H9 (cell line): ENCODE measurements around the gene ADAD2. TPM values are rescaled to one million over a fixed set of nuclear protein-coding genes. Genes with fewer than 3 reads are reported as not detected.

Experiments
- DNase-seq: peaks from one replicate; pipeline ENCODE4 v3.0.0-alpha.2; 2017
- H2AFZ ChIP-seq: one replicate; pipeline ENCODE4 v1.6.1; 2013; ENCODE audit warnings: mild to moderate bottlenecking, low read length, control low read depth, moderate library complexity
- H2AK5ac ChIP-seq: 2 replicates; pipeline ENCODE4 v1.6.1; 2013; ENCODE audit warnings: low read length, control low read depth, mixed read lengths; ENCODE audit not compliant: insufficient read length
- H2BK120ac ChIP-seq: one replicate; pipeline ENCODE4 v1.6.1; 2013; ENCODE audit warnings: low read depth, mild to moderate bottlenecking, low read length, control low read depth, inconsistent platforms; ENCODE audit not compliant: poor library complexity, severe bottlenecking
- H2BK12ac ChIP-seq: 2 replicates; pipeline ENCODE4 v1.6.1; 2013; ENCODE audit warnings: low read length, control low read depth, mixed read lengths, low read depth; ENCODE audit not compliant: insufficient read length
- H2BK15ac ChIP-seq: 2 replicates; pipeline ENCODE4 v1.6.1; 2013; ENCODE audit warnings: low read depth, low read length, control low read depth
- H2BK20ac ChIP-seq: one replicate; pipeline ENCODE4 v1.6.1; 2013; ENCODE audit warnings: low read depth, mild to moderate bottlenecking, low read length, control low read depth, inconsistent platforms; ENCODE audit not compliant: poor library complexity, severe bottlenecking
- H2BK5ac ChIP-seq: 2 replicates; pipeline ENCODE4 v1.6.1; 2013; ENCODE audit warnings: low read length, control low read depth, mixed read lengths; ENCODE audit not compliant: insufficient read length
- H3K14ac ChIP-seq: 2 replicates; pipeline ENCODE4 v1.6.1; 2013; ENCODE audit warnings: low read length, control low read depth; ENCODE audit not compliant: insufficient read depth
- H3K18ac ChIP-seq: 2 replicates; pipeline ENCODE4 v1.6.1; 2013; ENCODE audit warnings: low read depth, mild to moderate bottlenecking, mixed read lengths, low read length, control low read depth; ENCODE audit not compliant: insufficient read length
- H3K23ac ChIP-seq: 2 replicates; pipeline ENCODE4 v1.6.1; 2013; ENCODE audit warnings: low read length, control low read depth, mixed read lengths, low read depth; ENCODE audit not compliant: insufficient read length
- H3K23me2 ChIP-seq: 2 replicates; pipeline ENCODE4 v1.6.1; 2013; ENCODE audit warnings: low read depth, mild to moderate bottlenecking, mixed read lengths, low read length, control low read depth; ENCODE audit not compliant: insufficient read length, poor library complexity, severe bottlenecking
- H3K27ac ChIP-seq: 2 replicates; pipeline ENCODE4 v1.5.1; 2013; ENCODE audit warnings: low read length, control low read depth, mixed read lengths, low read depth; ENCODE audit not compliant: insufficient read length
- H3K27me3 ChIP-seq: 2 replicates; pipeline ENCODE4 v1.6.1; 2013; ENCODE audit warnings: low read length, control low read depth, inconsistent platforms; ENCODE audit not compliant: insufficient read depth
- H3K4ac ChIP-seq: 2 replicates; pipeline ENCODE4 v1.6.1; 2013; ENCODE audit warnings: low read depth, mild to moderate bottlenecking, control low read depth, inconsistent platforms, low read length, moderate library complexity
- H3K4me1 ChIP-seq: 2 replicates; pipeline ENCODE4 v1.6.1; 2013; ENCODE audit warnings: low read length, control low read depth, inconsistent platforms; ENCODE audit not compliant: insufficient read depth
- H3K4me2 ChIP-seq: 2 replicates; pipeline ENCODE4 v1.6.1; 2013; ENCODE audit warnings: low read length, control low read depth, mixed read lengths; ENCODE audit not compliant: insufficient read length, insufficient read depth
- H3K56ac ChIP-seq: 2 replicates; pipeline ENCODE4 v1.6.1; 2013; ENCODE audit warnings: low read depth, mild to moderate bottlenecking, mixed read lengths, low read length, control low read depth; ENCODE audit not compliant: insufficient read length
- H3K79me1 ChIP-seq: 2 replicates; pipeline ENCODE4 v1.6.1; 2013; ENCODE audit warnings: low read depth, mild to moderate bottlenecking, moderate library complexity, low read length, control low read depth, inconsistent platforms; ENCODE audit not compliant: insufficient read depth, poor library complexity, severe bottlenecking
- H3K79me2 ChIP-seq: 2 replicates; pipeline ENCODE4 v1.6.1; 2013; ENCODE audit warnings: low read length, control low read depth, inconsistent platforms; ENCODE audit not compliant: insufficient read depth
- H3K9ac ChIP-seq: 2 replicates; pipeline ENCODE4 v1.6.1; 2013; ENCODE audit warnings: low read length, control low read depth, mixed read lengths; ENCODE audit not compliant: insufficient read length; ENCODE audit errors: extremely low read depth
- H3K9me3 ChIP-seq: one replicate; pipeline ENCODE4 v1.6.1; 2013; ENCODE audit warnings: low read depth, low read length, inconsistent platforms; ENCODE audit not compliant: control insufficient read depth
- H3T11ph ChIP-seq: one replicate; pipeline ENCODE4 v1.6.1; 2013; ENCODE audit warnings: mild to moderate bottlenecking, low read length, control low read depth, inconsistent platforms
- H4K20me1 ChIP-seq: one replicate; pipeline ENCODE4 v1.6.1; 2013; ENCODE audit not compliant: control insufficient read depth, insufficient read length, insufficient read depth
- H4K5ac ChIP-seq: 2 replicates; pipeline ENCODE4 v1.6.1; 2013; ENCODE audit warnings: low read depth, mild to moderate bottlenecking, mixed read lengths, low read length, control low read depth; ENCODE audit not compliant: insufficient read length
- H4K8ac ChIP-seq: replicated peaks from 2 replicates; pipeline ENCODE4 v1.6.1; 2013; ENCODE audit warnings: low read length, control low read depth, mixed read lengths, low read depth; ENCODE audit not compliant: insufficient read length
- H4K91ac ChIP-seq: 2 replicates; pipeline ENCODE4 v1.6.1; 2013; ENCODE audit warnings: low read depth, mild to moderate bottlenecking, moderate library complexity, mixed read lengths, low read length, control low read depth; ENCODE audit not compliant: insufficient read length
- H3K27ac Mint-ChIP-seq, 3 experiments: 2 replicates in 2 of 3; 3 replicates in 1 of 3; pipeline ENCODE4 v1.8.0; 2020 to 2021; ENCODE audit warnings: mixed read lengths in 3 of 3, mild to moderate bottlenecking in 1 of 3, moderate library complexity in 1 of 3
- H3K27me3 Mint-ChIP-seq: 2 replicates; pipeline ENCODE4 v1.8.0; 2021; ENCODE audit warnings: low read depth, mild to moderate bottlenecking, moderate library complexity, mixed read lengths
- H3K36me3 Mint-ChIP-seq, 3 experiments: 2 replicates in 2 of 3; 3 replicates in 1 of 3; pipeline ENCODE4 v1.8.0; 2020 to 2021; ENCODE audit warnings: low read depth in 3 of 3, mixed read lengths in 3 of 3; ENCODE audit not compliant: insufficient read depth in 1 of 3
- H3K4me1 Mint-ChIP-seq, 2 experiments: 2 replicates each; pipeline ENCODE4 v1.8.0; 2020; ENCODE audit warnings: mixed read lengths in 2 of 2
- H3K4me3 Mint-ChIP-seq, 2 experiments: 2 replicates in 1 of 2; 3 replicates in 1 of 2; pipeline ENCODE4 v1.8.0; 2020 to 2021; ENCODE audit warnings: mild to moderate bottlenecking in 2 of 2, mixed read lengths in 2 of 2, moderate library complexity in 1 of 2
- H3K9me3 Mint-ChIP-seq, 2 experiments: 2 replicates in 1 of 2; 3 replicates in 1 of 2; pipeline ENCODE4 v1.8.0; 2020; ENCODE audit warnings: mild to moderate bottlenecking in 2 of 2, mixed read lengths in 2 of 2, moderate library complexity in 1 of 2
- CTCF ChIP-seq: fragments of 200-600 bp; sonication (generic); conservative IDR thresholded peaks from 3 replicates; pipeline ENCODE4 v1.8.0; 2021; ENCODE audit warnings: antibody characterized with exemption, mild to moderate bottlenecking
- WGBS: extraction: QIAGEN DNeasy Blood & Tissue Kit; methylation state at CpG from one replicate; pipeline ENCODE4 v1.1.7; 2013; ENCODE audit warnings: missing lambda C conversion rate, low lambda C conversion rate, mixed read lengths; ENCODE audit not compliant: insufficient read length; ENCODE audit errors: extremely low coverage; 5-methylcytosine and 5-hydroxymethylcytosine counted together
- total RNA-seq: library from RNA; stranded (reverse); gene quantifications from 2 replicates; pipeline ENCODE4 v1.2.1, GENCODE V29; 2021

Gene ADAD2
- total RNA-seq, 1 experiment from 2014 or later = 1.0 TPM

GRCh38 chr16:84194470-84195200, 3.7 kb downstream of the ADAD2 start:
- no peak for TF ChIP-seq CTCF
- no peak overlapping the region for H3K4me3 Mint-ChIP-seq
- Histone ChIP-seq H3K4me1 (no peaks in the 10 kb centered on the region), H3K27ac (no peak overlapping the region), H3K79me1 (no peaks in the 10 kb centered on the region), H3K4ac (no peak overlapping the region), H4K91ac (no peak overlapping the region), H3K23ac (no peak overlapping the region), H2BK12ac (no peak overlapping the region), H2BK20ac (no peak overlapping the region), H4K20me1 (no peaks in the 10 kb centered on the region), H2AK5ac (no peak overlapping the region), H4K5ac (no peak overlapping the region), H3T11ph (no peak overlapping the region), H2BK120ac (no peak overlapping the region), H3K9ac (no peak overlapping the region), H3K23me2 (no peaks in the 10 kb centered on the region), H2BK15ac (no peak overlapping the region), H3K18ac (no peak overlapping the region), H3K9me3 (no peaks in the 10 kb centered on the region), H4K8ac (no peak overlapping the region), H3K4me2 (no peak overlapping the region), H3K79me2 (no peaks in the 10 kb centered on the region), H3K27me3 (no peaks in the 10 kb centered on the region), H2AFZ (no peak overlapping the region), H3K14ac (no peak overlapping the region; the same call in 1 of the 2 replicates), H3K56ac (no peak overlapping the region), H2BK5ac (no peak overlapping the region)
- no peaks in the 10 kb centered on the region; a peak in 1 of 5 replicates for H3K9me3 Mint-ChIP-seq
- no CpG with 5 or more reads among the region's 34 CpGs for WGBS
- peak overlapping the region in 1 of 3 experiments; percentile 90; a peak in 2 of 7 replicates for H3K27ac Mint-ChIP-seq
- no peak for DNase-seq
- H3K36me3 Mint-ChIP-seq = no peaks in the 10 kb centered on the region
- peaks cover 6 to 27% of the 10 kb centered on the region in 2 experiments; a peak in 3 of 4 replicates for H3K4me1 Mint-ChIP-seq
- peaks cover 4% of the 10 kb centered on the region; the same call in 1 of the 2 replicates for H3K27me3 Mint-ChIP-seq
